Nephron progenitor cell (in vitro differentiated cells): ENCODE results near the gene SAP130.

Experiments
- DNase-seq: peaks from one replicate; pipeline ENCODE4 v3.0.0; 2021
- H3K27ac Mint-ChIP-seq: 2 replicates; pipeline ENCODE4 v1.8.0; 2021; ENCODE audit warnings: mild to moderate bottlenecking, moderate library complexity, mixed read lengths
- H3K27me3 Mint-ChIP-seq: 2 replicates; pipeline ENCODE4 v1.8.0; 2021; ENCODE audit warnings: mild to moderate bottlenecking, low read depth, mixed read lengths; ENCODE audit not compliant: poor library complexity
- H3K36me3 Mint-ChIP-seq: 2 replicates; pipeline ENCODE4 v1.8.0; 2021; ENCODE audit warnings: low read depth, mixed read lengths
- H3K4me1 Mint-ChIP-seq: 2 replicates; pipeline ENCODE4 v1.8.0; 2021; ENCODE audit warnings: mixed read lengths
- H3K4me3 Mint-ChIP-seq: 2 replicates; pipeline ENCODE4 v1.8.0; 2021; ENCODE audit warnings: mild to moderate bottlenecking, moderate library complexity, mixed read lengths
- H3K9me3 Mint-ChIP-seq: 2 replicates; pipeline ENCODE4 v1.8.0; 2021; ENCODE audit warnings: mild to moderate bottlenecking, moderate library complexity, mixed read lengths
- TF ChIP-seq, protein P1 (sequence below): fragments of 200-600 bp; sonication (generic); IDR thresholded peaks from 2 replicates; pipeline ENCODE4 v1.5.0; 2021; ENCODE audit warnings: antibody characterized with exemption

SAP130 gene

DNA sequence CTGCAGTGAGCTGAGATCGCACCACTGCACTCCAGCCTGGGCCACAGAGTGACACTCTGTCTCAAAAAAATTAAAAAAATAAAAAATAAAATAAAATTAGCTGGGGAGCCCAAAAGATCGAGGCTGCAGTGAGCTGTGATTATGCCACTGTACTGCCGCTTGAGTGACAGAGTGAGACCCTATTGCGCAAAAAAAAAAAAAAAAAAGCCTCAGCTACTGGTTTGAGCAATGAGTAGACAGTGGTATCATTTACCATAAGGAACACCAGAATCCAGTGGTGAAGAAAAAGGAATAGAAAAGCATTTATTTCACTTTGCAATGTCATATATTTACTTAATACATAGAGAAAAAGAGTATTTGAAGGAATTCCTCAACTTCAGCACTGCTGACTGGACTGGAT lies 3.0 kb downstream of the SAP130 start:
- DNase-seq: no peak
- peaks cover 6% of the 10 kb centered on the region for H3K27me3 Mint-ChIP-seq
- no peak overlapping the region for H3K4me3 Mint-ChIP-seq
- H3K9me3 Mint-ChIP-seq: no peaks in the 10 kb centered on the region
- peaks cover 21% of the 10 kb centered on the region for H3K36me3 Mint-ChIP-seq
- peaks cover 25% of the 10 kb centered on the region for H3K4me1 Mint-ChIP-seq
- H3K27ac Mint-ChIP-seq: no peak overlapping the region
- TF ChIP-seq, protein P1, sequence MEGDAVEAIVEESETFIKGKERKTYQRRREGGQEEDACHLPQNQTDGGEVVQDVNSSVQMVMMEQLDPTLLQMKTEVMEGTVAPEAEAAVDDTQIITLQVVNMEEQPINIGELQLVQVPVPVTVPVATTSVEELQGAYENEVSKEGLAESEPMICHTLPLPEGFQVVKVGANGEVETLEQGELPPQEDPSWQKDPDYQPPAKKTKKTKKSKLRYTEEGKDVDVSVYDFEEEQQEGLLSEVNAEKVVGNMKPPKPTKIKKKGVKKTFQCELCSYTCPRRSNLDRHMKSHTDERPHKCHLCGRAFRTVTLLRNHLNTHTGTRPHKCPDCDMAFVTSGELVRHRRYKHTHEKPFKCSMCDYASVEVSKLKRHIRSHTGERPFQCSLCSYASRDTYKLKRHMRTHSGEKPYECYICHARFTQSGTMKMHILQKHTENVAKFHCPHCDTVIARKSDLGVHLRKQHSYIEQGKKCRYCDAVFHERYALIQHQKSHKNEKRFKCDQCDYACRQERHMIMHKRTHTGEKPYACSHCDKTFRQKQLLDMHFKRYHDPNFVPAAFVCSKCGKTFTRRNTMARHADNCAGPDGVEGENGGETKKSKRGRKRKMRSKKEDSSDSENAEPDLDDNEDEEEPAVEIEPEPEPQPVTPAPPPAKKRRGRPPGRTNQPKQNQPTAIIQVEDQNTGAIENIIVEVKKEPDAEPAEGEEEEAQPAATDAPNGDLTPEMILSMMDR: no peak

GRCh38 chr2:128017561-128017960 lies 10.3 kb downstream of the SAP130 start:
- H3K4me1 Mint-ChIP-seq: no peaks in the 10 kb centered on the region
- peaks cover 3% of the 10 kb centered on the region for H3K27me3 Mint-ChIP-seq
- DNase-seq: no peak
- H3K27ac Mint-ChIP-seq: no peak overlapping the region
- H3K9me3 Mint-ChIP-seq: no peaks in the 10 kb centered on the region
- H3K4me3 Mint-ChIP-seq: no peak overlapping the region
- TF ChIP-seq, protein P1: no peak
- H3K36me3 Mint-ChIP-seq: peaks cover 59% of the 10 kb centered on the region

DNA sequence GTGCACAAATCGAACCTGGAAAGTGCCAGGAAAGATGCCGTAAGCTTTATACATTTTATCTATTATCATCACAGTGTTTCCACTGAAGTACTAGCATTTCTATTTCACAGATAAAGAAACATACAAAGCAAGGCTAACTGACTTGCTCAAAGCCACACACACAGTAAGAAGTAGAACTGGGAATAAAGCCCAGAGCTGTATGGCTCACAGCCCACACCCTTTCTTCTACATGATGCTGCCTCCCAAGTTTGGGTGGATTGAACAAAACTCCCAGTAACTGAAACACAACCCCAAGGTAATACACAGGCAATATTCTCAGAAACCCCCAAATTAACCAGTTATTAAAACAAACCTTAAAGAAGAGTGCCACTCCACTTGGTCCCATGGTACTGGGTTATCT lies 11.2 kb downstream of the SAP130 start:
- H3K9me3 Mint-ChIP-seq: no peaks in the 10 kb centered on the region
- TF ChIP-seq, protein P1: no peak
- no peaks in the 10 kb centered on the region for H3K4me1 Mint-ChIP-seq
- peaks cover 3% of the 10 kb centered on the region for H3K27me3 Mint-ChIP-seq
- peak overlapping the region; percentile 54 for H3K27ac Mint-ChIP-seq
- H3K36me3 Mint-ChIP-seq: peaks cover 54% of the 10 kb centered on the region
- DNase-seq: no peak
- H3K4me3 Mint-ChIP-seq: no peak overlapping the region

DNA sequence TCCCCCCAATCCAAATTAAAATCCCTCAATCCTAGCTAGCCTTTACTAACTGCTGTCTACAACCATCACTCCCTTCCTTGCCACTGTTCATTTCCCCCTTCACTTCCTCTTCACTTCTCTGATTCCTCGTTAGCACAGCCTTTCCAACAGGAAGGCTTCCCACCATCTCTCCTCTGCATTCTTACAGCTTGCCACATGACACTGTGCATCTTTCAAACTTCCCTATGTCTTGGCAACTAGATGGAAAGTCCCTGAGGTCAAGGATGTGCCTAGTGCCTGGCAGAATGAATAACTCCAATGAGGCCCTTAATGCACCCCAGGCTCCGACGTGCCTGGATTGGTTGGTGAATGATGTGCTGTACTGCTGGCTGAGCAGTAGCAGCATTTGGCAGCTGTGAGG lies 15.2 kb downstream of the SAP130 start:
- H3K4me1 Mint-ChIP-seq: no peaks in the 10 kb centered on the region
- peak overlapping the region; percentile 24 for H3K27ac Mint-ChIP-seq
- no peak for DNase-seq
- TF ChIP-seq, protein P1: no peak
- H3K27me3 Mint-ChIP-seq: peaks cover 3% of the 10 kb centered on the region
- H3K4me3 Mint-ChIP-seq: no peak overlapping the region
- no peaks in the 10 kb centered on the region for H3K9me3 Mint-ChIP-seq
- peaks cover 85% of the 10 kb centered on the region for H3K36me3 Mint-ChIP-seq

DNA sequence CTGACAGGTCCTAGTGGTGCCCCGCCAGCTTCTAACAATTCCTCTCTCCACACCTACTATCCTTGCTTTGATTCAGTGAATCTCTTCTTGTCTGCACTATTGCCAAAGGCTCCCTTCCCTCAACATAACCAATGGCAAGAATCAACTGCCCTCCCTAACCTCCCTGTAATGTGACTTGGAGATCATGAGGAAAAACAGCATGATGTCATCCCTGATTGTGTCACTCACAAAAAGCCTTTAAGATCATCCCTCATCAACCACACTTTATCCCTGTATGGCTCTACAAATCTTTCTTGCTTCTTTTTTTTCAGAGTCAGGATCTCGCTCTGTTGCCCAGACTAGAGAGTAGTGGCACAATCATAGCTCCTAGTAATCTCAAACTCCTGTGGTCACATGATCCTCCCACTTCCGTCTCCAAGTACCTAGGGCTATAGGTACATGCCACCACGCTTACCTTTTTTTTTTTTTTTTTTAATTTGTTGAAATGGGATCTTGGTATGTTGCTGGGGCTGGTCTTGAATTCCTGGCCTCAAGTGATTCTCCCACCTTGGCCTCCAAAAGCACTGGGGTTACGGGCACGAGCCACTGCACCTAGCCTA lies 19.7 kb downstream of the SAP130 start:
- no peak for DNase-seq
- Mint-ChIP-seq H3K27me3 (no peaks in the 10 kb centered on the region), H3K4me1 (no peaks in the 10 kb centered on the region), H3K27ac (peak overlapping the region; percentile 0), H3K36me3 (peaks cover 73% of the 10 kb centered on the region), H3K4me3 (no peak overlapping the region), H3K9me3 (no peaks in the 10 kb centered on the region)
- TF ChIP-seq, protein P1: no peak

- no peak overlapping the region for H3K27ac Mint-ChIP-seq
- no peaks in the 10 kb centered on the region for H3K27me3 Mint-ChIP-seq
- no peaks in the 10 kb centered on the region for H3K9me3 Mint-ChIP-seq
- peaks cover 77% of the 10 kb centered on the region for H3K36me3 Mint-ChIP-seq
- H3K4me3 Mint-ChIP-seq: no peak overlapping the region
- TF ChIP-seq, protein P1: no peak
- no peak for DNase-seq
- H3K4me1 Mint-ChIP-seq: no peaks in the 10 kb centered on the region
Measured at GRCh38 chr2:128004509-128004908, 23.4 kb downstream of the SAP130 start.
